ENCODE measurements around the gene G2E3. TPM values are rescaled to one million over a fixed set of nuclear protein-coding genes. Genes with fewer than 3 reads are reported as not detected.
A peak's percentile ranks its signal among the peaks of the same experiment; 100 is the strongest.
"Not testable (repeated sequence)": the region's sequence is repeated elsewhere in the genome, so short reads cannot be mapped to it uniquely, and the experiment has no call there.

G2E3 gene
- total and polyA plus RNA-seq, 7 experiments from 2014 or later, result 12.6 to 29.7 (median 28.3) TPM

DNA sequence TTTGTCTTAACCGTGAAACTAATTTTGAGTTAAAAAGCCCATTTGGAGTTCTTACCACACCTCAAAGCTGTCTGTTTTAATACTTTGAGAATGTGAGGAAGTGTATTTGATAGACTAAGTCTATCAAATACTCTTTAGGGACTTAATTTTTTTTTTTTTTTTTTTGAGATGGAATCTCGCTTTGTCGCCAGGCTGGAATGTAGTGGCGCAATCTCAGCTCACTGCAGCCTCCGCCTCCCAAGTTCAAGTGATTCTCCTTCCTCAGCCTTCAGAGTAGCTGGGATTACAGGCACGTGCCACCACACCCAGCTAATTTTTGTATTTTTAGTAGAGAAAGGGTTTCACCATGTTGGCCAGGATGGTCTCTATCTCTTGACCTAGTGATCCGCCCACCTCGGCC, 70.5 kb downstream of the G2E3 start:
- CTCF ChIA-PET; H3K4me3 Mint-ChIP-seq; H3K4me1 ChIP-seq (ENCODE audit: control insufficient read depth in 2 of 2, insufficient read depth in 2 of 2, low read length in 2 of 2); H3K27ac Mint-ChIP-seq; H3K27me3 ChIP-seq (ENCODE audit: control insufficient read depth in 2 of 2, insufficient read depth in 2 of 2, low read length in 2 of 2); H3K27me3 Mint-ChIP-seq; ATAC-seq; DNase-seq; H3K9me3 Mint-ChIP-seq; H3K27ac ChIP-seq (ENCODE audit: low read depth, low read length); H3K9me3 ChIP-seq (ENCODE audit: control insufficient read depth in 2 of 3, low read length in 3 of 3); H3K4me3 ChIP-seq (ENCODE audit: low read length): not testable (repeated sequence)
- intact Hi-C loops (cut with micrococcal nuclease), result loop anchor here in 1 of 2 donors (10.0 kb wide), 4 partner anchors 495 to 1445 kb away; partner anchors contain the start of genes ARHGAP5, HEATR5A and NUBPL
- POLR2A ChIA-PET, result interaction anchor here (0.8 kb wide), 1 partner anchor 928 kb away, joined by 3 read pairs; no protein-coding TSS in a partner anchor
- peaks cover 3 to 22% (median 5%) of the 10 kb centered on the region in 3 experiments for H3K36me3 ChIP-seq (ENCODE audit: control insufficient read depth in 2 of 3, insufficient read depth in 3 of 3, low read length in 3 of 3)
- Mint-ChIP-seq H3K36me3 (peaks cover 0 to 29% (median 5%) of the 10 kb centered on the region in 5 donors), H3K4me1 (peaks cover 14 to 44% (median 41%) of the 10 kb centered on the region in 7 donors)

DNA sequence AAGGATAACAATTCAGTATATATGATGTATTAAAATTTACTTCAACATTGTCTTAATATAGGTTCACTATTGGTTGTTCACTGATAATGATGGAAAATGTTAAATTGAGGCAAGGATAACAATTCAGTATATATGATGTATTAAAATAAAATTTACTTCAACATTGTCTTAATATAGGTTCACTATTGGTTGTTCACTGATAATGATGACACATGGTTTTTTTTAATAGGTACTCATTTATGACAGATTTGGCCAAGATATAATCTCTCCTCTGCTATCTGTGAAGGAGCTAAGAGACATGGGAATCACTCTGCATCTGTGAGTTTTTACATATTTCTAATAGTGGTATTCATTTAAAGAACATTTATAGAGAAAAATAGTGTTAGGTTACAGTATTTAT, 71.3 kb downstream of the G2E3 start:
- no peaks in the 10 kb centered on the region for H3K9me3 Mint-ChIP-seq
- ATAC-seq (no peak), DNase-seq (no peak)
- POLR2A ChIA-PET, result interaction anchor here (0.9 kb wide), 1 partner anchor 8 kb away, joined by 4 read pairs; the partner anchor contains the start of gene SCFD1
- CTCF ChIA-PET, result no interaction called here
- H3K4me3 Mint-ChIP-seq, result no peak overlapping the region
- intact Hi-C loops (cut with micrococcal nuclease), result no loop called here
- Histone ChIP-seq H3K27me3 (ENCODE audit: control insufficient read depth in 2 of 2, insufficient read depth in 2 of 2, low read length in 2 of 2) (no peaks in the 10 kb centered on the region), H3K36me3 (ENCODE audit: control insufficient read depth in 2 of 3, insufficient read depth in 3 of 3, low read length in 3 of 3) (peaks cover 3 to 29% (median 5%) of the 10 kb centered on the region in 3 experiments), H3K27ac (ENCODE audit: low read depth, low read length) (no peak overlapping the region), H3K4me1 (ENCODE audit: control insufficient read depth in 2 of 2, insufficient read depth in 2 of 2, low read length in 2 of 2) (no peaks in the 10 kb centered on the region), H3K9me3 (ENCODE audit: control insufficient read depth in 2 of 3, low read length in 3 of 3) (no peaks in the 10 kb centered on the region), H3K4me3 (ENCODE audit: low read length) (no peak overlapping the region)
- no peak overlapping the region for H3K27ac Mint-ChIP-seq
- peaks cover 0 to 30% (median 5%) of the 10 kb centered on the region in 5 donors for H3K36me3 Mint-ChIP-seq
- no peaks in the 10 kb centered on the region for H3K27me3 Mint-ChIP-seq
- H3K4me1 Mint-ChIP-seq, result peaks cover 11 to 36% (median 33%) of the 10 kb centered on the region in 7 donors

DNA sequence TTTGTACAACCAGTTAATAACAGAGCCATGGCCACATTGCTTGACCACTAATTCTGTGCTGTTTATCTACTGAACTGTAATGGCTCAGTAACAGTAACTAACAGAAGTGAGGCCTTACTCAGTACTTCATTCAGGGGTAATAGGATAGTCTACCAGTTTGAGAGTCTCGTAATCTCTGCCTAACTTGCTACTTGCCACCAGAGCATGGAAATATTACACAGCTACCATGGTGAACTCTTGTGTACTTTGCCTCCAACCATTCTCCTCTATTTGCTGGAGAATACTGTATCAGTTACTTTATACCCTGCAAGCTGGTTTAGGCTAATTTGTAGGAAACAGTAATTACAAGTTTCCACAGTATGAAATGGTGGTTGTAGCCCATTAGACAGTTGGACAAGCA, 73.8 kb downstream of the G2E3 start:
- H3K36me3 Mint-ChIP-seq, result peaks cover 5 to 52% (median 20%) of the 10 kb centered on the region in 5 donors
- ChIA-PET CTCF (interaction anchor here (0.7 kb wide), 1 partner anchor 13 kb away, joined by 3 read pairs; no protein-coding TSS in a partner anchor), POLR2A (interaction anchor here (0.6 kb wide), 1 partner anchor 97 kb away, joined by 8 read pairs; no protein-coding TSS in a partner anchor)
- H3K36me3 ChIP-seq (ENCODE audit: control insufficient read depth in 2 of 3, insufficient read depth in 3 of 3, low read length in 3 of 3), result peaks cover 3 to 52% (median 5%) of the 10 kb centered on the region in 3 experiments
- DNase-seq, result no peak
- H3K27ac ChIP-seq (ENCODE audit: low read depth, low read length), result no peak overlapping the region
- no peaks in the 10 kb centered on the region for H3K9me3 ChIP-seq (ENCODE audit: control insufficient read depth in 2 of 3, low read length in 3 of 3)
- no peaks in the 10 kb centered on the region for H3K27me3 ChIP-seq (ENCODE audit: control insufficient read depth in 2 of 2, insufficient read depth in 2 of 2, low read length in 2 of 2)
- no peak overlapping the region for H3K4me3 Mint-ChIP-seq
- H3K4me3 ChIP-seq (ENCODE audit: low read length), result no peak overlapping the region
- no peaks in the 10 kb centered on the region for H3K9me3 Mint-ChIP-seq
- ATAC-seq, result no peak
- peaks cover 7 to 33% (median 21%) of the 10 kb centered on the region in 7 donors for H3K4me1 Mint-ChIP-seq
- H3K27ac Mint-ChIP-seq, result no peak overlapping the region
- H3K27me3 Mint-ChIP-seq, result no peaks in the 10 kb centered on the region
- intact Hi-C loops (cut with micrococcal nuclease), result no loop called here
- no peaks in the 10 kb centered on the region for H3K4me1 ChIP-seq (ENCODE audit: control insufficient read depth in 2 of 2, insufficient read depth in 2 of 2, low read length in 2 of 2)

DNA sequence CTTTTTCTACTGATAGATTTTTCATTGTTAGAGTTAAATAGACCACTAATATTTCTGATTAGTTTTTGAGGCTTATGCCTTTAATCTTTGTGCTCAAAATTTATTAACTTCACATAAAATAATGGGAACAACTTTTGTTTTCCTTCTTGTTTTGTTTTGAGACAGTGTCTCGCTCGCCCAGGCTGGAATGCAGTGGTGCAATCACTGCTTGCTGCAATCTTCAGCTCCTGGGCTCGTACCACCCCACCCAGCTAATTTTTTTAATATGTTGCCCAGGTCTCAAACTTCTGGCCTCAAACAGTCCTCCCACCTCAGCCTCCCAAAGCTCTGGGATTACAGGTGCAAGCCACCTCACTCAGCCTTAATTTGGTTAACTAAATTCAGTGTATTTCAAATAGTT, 80.0 kb downstream of the G2E3 start:
- H3K27me3 ChIP-seq (ENCODE audit: control insufficient read depth in 2 of 2, insufficient read depth in 2 of 2, low read length in 2 of 2), result no peaks in the 10 kb centered on the region
- no peaks in the 10 kb centered on the region for H3K27me3 Mint-ChIP-seq
- DNase-seq (no peak), ATAC-seq (no peak)
- H3K36me3 Mint-ChIP-seq, result peaks cover 10 to 56% (median 21%) of the 10 kb centered on the region in 5 donors
- no peak overlapping the region for H3K4me3 Mint-ChIP-seq
- H3K4me1 Mint-ChIP-seq, result peaks cover 0 to 20% (median 8%) of the 10 kb centered on the region in 7 donors
- no peak overlapping the region for H3K4me3 ChIP-seq (ENCODE audit: low read length)
- peak overlapping the region in 1 of 9 donors; percentile 69 for H3K27ac Mint-ChIP-seq
- no peaks in the 10 kb centered on the region for H3K4me1 ChIP-seq (ENCODE audit: control insufficient read depth in 2 of 2, insufficient read depth in 2 of 2, low read length in 2 of 2)
- intact Hi-C loops (cut with micrococcal nuclease), result no loop called here
- POLR2A ChIA-PET, result no interaction called here
- no peaks in the 10 kb centered on the region for H3K9me3 ChIP-seq (ENCODE audit: control insufficient read depth in 2 of 3, low read length in 3 of 3)
- peaks cover 3 to 65% (median 13%) of the 10 kb centered on the region in 3 experiments for H3K36me3 ChIP-seq (ENCODE audit: control insufficient read depth in 2 of 3, insufficient read depth in 3 of 3, low read length in 3 of 3)
- CTCF ChIA-PET, result no interaction called here
- peaks cover 0 to 2% (median under 1%) of the 10 kb centered on the region in 11 donors for H3K9me3 Mint-ChIP-seq
- H3K27ac ChIP-seq (ENCODE audit: low read depth, low read length), result no peak overlapping the region

DNA sequence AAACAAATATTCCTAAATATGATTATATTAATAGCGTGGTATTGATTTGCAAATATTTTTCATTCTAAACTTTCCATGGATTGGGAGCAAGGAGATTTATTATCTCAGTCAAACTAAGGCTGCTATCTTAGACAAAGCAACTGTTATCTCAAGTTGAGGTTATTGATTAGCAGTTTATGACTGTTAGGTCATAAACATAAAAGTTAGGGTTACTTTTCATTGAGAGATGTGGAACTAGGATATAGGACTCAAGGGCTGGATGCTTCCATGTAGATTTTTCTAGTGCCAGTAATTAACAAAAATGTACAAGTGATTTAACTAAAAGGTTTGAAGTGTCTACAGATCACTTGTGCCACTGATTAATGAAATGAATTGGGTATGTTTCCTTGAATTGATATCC, 82.2 kb downstream of the G2E3 start:
- H3K4me1 Mint-ChIP-seq, result peaks cover 2 to 23% (median 8%) of the 10 kb centered on the region in 7 donors
- Histone ChIP-seq H3K36me3 (ENCODE audit: control insufficient read depth in 2 of 3, insufficient read depth in 3 of 3, low read length in 3 of 3) (peaks cover 3 to 66% (median 13%) of the 10 kb centered on the region in 3 experiments), H3K27ac (ENCODE audit: low read depth, low read length) (no peak overlapping the region), H3K4me1 (ENCODE audit: control insufficient read depth in 2 of 2, insufficient read depth in 2 of 2, low read length in 2 of 2) (no peaks in the 10 kb centered on the region), H3K9me3 (ENCODE audit: control insufficient read depth in 2 of 3, low read length in 3 of 3) (no peaks in the 10 kb centered on the region), H3K4me3 (ENCODE audit: low read length) (no peak overlapping the region), H3K27me3 (ENCODE audit: control insufficient read depth in 2 of 2, insufficient read depth in 2 of 2, low read length in 2 of 2) (no peaks in the 10 kb centered on the region)
- no peaks in the 10 kb centered on the region for H3K27me3 Mint-ChIP-seq
- peaks cover 0 to 19% (median 6%) of the 10 kb centered on the region in 11 donors for H3K9me3 Mint-ChIP-seq
- CTCF ChIA-PET, result no interaction called here
- no peak overlapping the region for H3K27ac Mint-ChIP-seq
- H3K36me3 Mint-ChIP-seq, result peaks cover 27 to 61% (median 37%) of the 10 kb centered on the region in 5 donors
- POLR2A ChIA-PET, result no interaction called here
- H3K4me3 Mint-ChIP-seq, result no peak overlapping the region
- no peak for DNase-seq
- ATAC-seq, result no peak
- intact Hi-C loops (cut with micrococcal nuclease), result no loop called here

DNA sequence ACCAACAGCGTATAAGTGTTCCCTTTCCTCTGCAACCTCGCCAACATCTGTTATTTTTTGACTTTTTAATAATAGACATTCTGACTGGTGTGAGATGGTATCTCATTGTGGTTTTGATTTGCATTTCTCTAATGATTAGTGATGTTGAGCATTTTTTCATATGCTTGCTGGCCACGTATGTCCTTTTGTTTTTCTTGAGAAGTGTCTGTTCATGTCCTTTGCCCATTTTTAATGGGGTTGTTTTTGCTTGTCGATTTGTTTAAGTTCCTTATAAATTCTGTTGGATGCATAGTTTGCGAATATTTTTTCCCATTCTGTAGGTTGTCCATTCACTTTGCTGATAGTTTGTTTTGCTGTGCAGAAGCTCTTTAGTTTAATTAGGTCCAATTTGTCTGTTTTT, 85.5 kb downstream of the G2E3 start:
- H3K9me3 ChIP-seq (ENCODE audit: control insufficient read depth in 2 of 3, low read length in 3 of 3); intact Hi-C loops (cut with micrococcal nuclease); H3K4me1 ChIP-seq (ENCODE audit: control insufficient read depth in 2 of 2, insufficient read depth in 2 of 2, low read length in 2 of 2); DNase-seq; H3K27ac Mint-ChIP-seq; CTCF ChIA-PET; H3K4me3 Mint-ChIP-seq; ATAC-seq; H3K27me3 Mint-ChIP-seq; H3K27me3 ChIP-seq (ENCODE audit: control insufficient read depth in 2 of 2, insufficient read depth in 2 of 2, low read length in 2 of 2); POLR2A ChIA-PET; H3K4me3 ChIP-seq (ENCODE audit: low read length); H3K27ac ChIP-seq (ENCODE audit: low read depth, low read length): not testable (repeated sequence)
- peaks cover 2 to 13% (median 4%) of the 10 kb centered on the region in 7 donors for H3K4me1 Mint-ChIP-seq
- H3K36me3 ChIP-seq (ENCODE audit: control insufficient read depth in 2 of 3, insufficient read depth in 3 of 3, low read length in 3 of 3), result peaks cover 3 to 49% (median 5%) of the 10 kb centered on the region in 3 experiments
- peaks cover 0 to 19% (median 6%) of the 10 kb centered on the region in 11 donors for H3K9me3 Mint-ChIP-seq
- peaks cover 30 to 52% (median 40%) of the 10 kb centered on the region in 5 donors for H3K36me3 Mint-ChIP-seq

DNA sequence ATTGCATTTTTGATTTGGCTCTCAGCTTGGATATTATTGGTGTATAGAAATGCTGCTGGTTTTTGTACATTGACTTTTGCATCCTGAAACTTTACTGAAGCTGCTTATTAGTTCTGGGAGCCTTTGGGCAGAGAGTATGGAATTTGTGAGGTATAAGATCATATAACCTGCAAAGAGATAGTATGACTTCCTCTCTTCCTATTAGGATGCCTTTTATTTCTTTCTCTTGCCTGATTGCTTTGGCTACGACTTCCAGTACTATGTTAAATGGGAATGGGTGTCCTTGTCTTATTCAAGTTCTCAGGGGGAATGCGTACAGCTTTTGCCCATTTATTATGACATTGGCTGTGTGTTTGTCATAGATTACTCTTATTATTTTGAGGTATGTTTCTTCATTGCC, 86.6 kb downstream of the G2E3 start:
- peaks cover 0 to 13% (median 4%) of the 10 kb centered on the region in 7 donors for H3K4me1 Mint-ChIP-seq
- ATAC-seq, result no peak
- no peak overlapping the region for H3K4me3 Mint-ChIP-seq
- Histone ChIP-seq H3K36me3 (ENCODE audit: control insufficient read depth in 2 of 3, insufficient read depth in 3 of 3, low read length in 3 of 3) (peaks cover 0 to 60% (median 8%) of the 10 kb centered on the region in 3 experiments), H3K4me1 (ENCODE audit: control insufficient read depth in 2 of 2, insufficient read depth in 2 of 2, low read length in 2 of 2) (no peaks in the 10 kb centered on the region), H3K4me3 (ENCODE audit: low read length) (no peak overlapping the region), H3K27me3 (ENCODE audit: control insufficient read depth in 2 of 2, insufficient read depth in 2 of 2, low read length in 2 of 2) (no peaks in the 10 kb centered on the region), H3K27ac (ENCODE audit: low read depth, low read length) (no peak overlapping the region), H3K9me3 (ENCODE audit: control insufficient read depth in 2 of 3, low read length in 3 of 3) (no peaks in the 10 kb centered on the region)
- ChIA-PET POLR2A (no interaction called here), CTCF (interaction anchor here (1.0 kb wide), 1 partner anchor 13 kb away, joined by 3 read pairs; no protein-coding TSS in a partner anchor)
- peaks cover 0 to 19% (median 6%) of the 10 kb centered on the region in 11 donors for H3K9me3 Mint-ChIP-seq
- peaks cover 33 to 52% (median 45%) of the 10 kb centered on the region in 5 donors for H3K36me3 Mint-ChIP-seq
- intact Hi-C loops (cut with micrococcal nuclease), result no loop called here
- no peak for DNase-seq
- no peak overlapping the region for H3K27ac Mint-ChIP-seq
- H3K27me3 Mint-ChIP-seq, result no peaks in the 10 kb centered on the region

Data from naive thymus-derived CD4-positive, alpha-beta T cell (primary cell).